ENCODE results near the gene ETF1.

ETF1 gene

DNA sequence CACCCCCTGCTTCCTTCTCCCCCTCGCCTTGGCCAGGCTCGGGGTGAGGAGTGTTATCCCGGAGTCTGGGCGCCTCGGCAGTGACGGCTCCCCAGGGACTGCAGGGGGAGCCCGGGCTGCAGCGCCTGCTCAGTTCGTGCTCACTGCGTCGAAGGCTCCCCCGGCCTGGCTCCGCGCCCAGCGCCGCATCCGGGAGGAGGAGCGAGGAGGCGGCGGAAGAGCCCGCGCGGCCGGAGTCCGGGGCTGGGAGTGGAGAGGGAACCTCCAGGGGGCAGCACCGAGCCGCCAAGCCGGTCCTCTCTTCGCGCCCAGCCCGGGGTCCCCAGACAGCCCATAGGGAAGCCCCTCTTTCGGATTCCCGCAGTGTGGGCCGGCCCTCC, 79.0 kb downstream of the ETF1 start:
- DNase-seq (ENCODE audit: low read depth in 2 of 2), result peak; percentile 94

DNA sequence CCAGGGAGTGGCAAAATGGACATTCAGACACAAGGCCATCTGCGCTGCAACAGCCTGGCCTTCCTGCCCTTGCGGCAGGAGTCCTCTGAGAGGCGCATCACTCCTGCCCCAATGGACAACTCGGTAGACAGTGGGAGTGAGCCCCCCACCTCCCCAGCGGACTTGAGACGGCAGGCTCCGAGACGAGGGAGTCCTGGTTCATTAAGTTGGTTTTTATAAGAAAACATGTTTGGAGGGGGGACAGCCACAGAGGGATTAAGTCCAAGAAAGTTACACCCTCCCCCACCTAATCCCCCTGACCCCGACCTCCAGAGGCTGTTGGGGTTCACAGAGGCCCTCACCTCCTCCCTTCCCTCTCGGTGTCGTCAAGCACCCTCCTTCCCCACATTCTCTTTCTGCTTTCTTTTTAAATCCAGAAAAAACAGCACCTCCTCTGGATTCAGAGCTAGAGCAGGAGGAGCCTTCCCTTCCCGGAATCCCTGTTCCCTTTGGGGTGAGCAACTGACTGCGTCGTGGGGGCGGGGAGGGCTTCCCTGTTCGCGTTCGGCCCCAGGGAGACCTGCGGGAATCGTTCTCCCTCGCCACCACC, 79.5 kb downstream of the ETF1 start:
- no peak for DNase-seq (ENCODE audit: low read depth in 2 of 2)

DNA sequence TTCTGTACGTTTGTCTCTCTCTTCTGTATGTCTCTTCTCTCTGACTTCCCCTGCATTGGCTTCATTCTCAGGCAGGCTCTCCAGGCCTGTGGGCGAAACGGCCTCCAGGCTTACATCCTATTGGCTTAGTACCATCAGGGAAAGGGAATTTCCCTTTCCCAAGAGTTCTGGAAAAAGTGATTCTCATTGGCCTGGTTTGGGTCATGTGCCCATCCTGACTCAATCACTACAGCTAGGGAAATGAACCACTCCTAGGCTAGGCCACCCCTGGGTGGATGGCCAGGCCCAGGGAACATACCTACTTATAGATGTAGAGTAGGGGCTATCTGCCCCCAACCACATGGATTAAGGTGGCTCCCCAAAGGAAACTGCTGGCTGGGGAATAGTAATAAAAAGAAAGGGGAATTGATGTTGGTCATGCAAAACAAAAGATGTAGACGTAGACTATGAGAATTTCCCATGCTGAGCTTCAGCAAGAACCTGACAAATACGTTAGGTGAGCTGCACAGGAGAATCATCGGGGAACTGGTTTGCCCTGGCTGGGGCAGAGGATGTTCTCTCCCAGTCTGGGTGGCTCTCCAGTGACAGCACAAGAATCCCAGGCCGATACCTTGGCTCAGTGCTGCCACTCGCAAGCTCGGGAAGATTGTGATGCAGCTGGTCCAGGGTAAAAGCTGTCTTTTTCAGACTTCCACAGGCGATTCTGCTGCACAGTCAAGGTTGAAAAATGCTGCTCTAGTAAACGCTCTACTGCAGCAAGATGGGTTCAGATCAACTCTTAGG, 81.5 kb downstream of the ETF1 start:
- DNase-seq (ENCODE audit: low read depth in 2 of 2), result peak in 1 of 2 experiments; percentile 27

DNA sequence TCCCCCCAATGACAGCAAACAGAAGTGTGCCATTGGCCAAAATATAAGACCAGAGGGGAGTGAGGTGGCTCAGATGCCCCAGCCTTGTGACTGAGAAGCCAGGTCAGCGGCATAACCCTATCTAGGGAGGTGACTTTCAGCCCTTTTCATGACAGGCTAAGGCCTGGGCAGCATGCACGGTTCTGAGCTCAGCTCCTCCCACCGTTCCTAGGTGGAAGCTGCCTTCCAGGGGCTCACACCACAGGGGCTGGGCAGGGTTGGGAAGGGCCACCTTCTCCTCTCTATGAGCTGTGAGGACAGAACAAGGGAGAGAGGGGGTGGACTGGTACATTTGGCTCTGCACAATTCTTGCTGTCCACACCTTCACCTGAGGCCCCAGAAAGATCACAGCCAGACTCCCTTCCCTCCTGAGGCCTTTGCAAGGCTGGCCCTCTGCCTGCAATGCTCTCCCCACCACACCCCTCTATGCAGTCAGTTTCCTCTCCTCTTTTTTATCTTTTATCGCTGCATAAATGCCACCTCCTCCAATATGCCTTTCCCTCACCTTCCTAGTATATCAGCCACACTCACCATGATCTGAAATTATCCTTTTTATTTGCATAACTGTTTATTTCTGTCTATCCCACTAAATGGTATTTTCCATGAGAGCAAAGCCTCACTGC, 82.9 kb downstream of the ETF1 start:
- DNase-seq (ENCODE audit: low read depth in 2 of 2), result no peak

DNA sequence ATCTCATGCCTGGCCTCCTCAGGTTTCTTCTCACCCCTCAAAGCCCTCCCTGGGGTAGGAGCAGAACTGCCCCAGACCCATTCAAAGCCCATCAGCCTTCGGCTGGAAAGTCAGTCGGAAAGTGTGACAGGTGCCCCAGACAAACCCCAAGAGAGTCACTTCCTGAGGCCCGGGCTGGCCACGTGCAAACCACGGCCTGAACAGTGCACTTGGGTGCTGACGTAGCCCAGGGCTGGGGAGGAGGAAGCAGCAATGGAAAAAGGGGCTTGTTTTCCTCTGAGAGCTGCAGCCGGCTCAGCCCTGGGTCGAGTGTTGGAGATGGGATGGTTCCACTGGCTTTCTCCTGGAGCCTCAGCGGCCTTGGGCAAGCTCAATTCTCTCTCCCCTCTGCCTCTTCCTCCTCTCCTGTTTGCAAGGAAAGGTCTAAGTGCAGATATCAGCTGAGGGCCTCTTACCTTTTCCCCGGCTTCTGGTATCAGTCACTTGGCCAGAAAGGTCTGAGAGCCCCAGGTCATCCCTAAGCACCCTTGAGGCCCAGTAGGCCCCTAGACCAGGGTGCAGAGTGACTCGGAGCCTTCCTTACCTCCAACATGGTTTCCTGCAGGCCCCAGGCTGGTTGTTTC, 83.6 kb downstream of the ETF1 start:
- DNase-seq (ENCODE audit: low read depth in 2 of 2), result no peak

DNA sequence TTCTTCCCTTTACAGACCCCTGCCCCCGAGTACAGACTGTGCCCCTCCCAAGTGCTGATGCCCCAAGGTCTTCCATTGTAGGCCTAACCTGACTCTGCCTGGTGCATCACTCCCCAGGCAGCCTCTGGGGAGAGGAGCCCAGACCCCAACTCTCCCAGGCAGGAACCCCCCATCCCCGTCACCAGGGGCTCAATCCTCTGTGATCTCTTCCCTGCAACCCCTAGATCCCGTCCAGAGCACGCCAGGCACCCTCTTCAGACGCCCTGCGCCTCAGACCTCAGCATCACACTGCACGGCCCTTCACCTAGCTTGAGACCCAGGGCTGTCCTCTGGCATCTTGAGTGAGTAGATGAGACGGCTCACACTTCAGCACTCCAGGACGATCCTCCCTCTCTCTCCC, 84.2 kb downstream of the ETF1 start:
- no peak for DNase-seq (ENCODE audit: low read depth in 2 of 2)

DNA sequence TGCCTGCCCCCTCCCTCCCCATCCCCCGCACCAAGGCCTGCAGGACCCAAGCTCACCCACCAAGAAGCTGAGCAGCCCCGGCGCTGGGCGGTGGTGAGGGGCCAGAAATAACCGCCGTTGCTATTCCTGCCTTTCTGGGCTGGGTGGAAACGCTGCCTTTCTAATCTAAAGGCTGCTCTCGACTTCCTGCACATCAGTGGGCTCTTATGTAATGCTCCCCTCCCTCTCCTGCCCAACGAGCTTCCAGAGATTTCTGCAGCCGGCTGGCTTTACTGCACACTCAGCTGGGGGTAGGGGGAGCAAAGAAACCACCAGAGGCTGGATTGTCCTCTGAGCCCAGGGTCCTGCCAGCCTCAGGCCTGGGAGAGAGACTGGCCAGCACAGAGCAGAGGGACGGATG, 84.7 kb downstream of the ETF1 start:
- no peak for DNase-seq (ENCODE audit: low read depth in 2 of 2)

DNA sequence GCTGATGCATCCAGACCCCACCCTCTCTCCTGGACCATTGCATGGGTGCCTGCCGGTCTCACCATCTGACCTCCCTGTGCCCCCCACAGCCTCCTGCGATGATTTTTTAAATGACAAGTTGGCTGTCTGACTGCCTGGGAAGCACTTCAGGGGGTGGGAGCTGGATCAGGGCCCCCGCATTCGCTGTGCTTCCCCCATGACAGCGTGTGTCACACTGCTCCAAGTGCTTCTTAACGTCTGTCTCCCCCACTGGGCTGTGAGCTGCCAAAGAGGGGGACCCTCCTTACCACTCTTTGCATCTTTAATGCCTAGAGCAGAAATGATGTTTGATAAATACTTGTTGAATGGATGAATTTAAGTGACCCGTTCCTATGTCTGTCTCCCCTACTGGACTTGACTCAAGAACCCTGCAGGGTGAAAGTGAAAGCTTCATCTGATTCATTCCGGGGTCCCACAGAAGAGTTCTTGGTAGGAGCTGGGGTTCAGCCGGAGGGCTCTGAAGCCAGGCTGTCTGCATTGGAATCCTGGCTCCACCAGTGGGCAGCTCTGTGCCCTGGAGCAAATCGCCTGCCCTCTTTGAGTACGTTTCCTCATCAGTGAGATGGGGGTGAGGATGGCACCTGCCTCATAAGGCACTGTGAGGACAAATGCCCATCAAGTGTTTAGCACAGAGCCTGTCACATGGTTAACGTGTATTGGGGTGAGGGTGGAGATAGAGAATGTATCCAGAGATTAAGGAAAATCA, 85.3 kb downstream of the ETF1 start:
- DNase-seq (ENCODE audit: low read depth in 2 of 2), result no peak
